HG03097 (cell line): Measurements from ENCODE around the gene ST6GAL1.
"Not testable (repeated sequence)": the region's sequence is repeated elsewhere in the genome, so short reads cannot be mapped to it uniquely, and the experiment has no call there.

Experiments
- ATAC-seq: cut with Tn5 transposase; IDR thresholded peaks from one replicate; pipeline ENCODE4 v1.9.1; 2021; ENCODE audit not compliant: unreplicated experiment, low FRiP score

The ST6GAL1 gene

DNA sequence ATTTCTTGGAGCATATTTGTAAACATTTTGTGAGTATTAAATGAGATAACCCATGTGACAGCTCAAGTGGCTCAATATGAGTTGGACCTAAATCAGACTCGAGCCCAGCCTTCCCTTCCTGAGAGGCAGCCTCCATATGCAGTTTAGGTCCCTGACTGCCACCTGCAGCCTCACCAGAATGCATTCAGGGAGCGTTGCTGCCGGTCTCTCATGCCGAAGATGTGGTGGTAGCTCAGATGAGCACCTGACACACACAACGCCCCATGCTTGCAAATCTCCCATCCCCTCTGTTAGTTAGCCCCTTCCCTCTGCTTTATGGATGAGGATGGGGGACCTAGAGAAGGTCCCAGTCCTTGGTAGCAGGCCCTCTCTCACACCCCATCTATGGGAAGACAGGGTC is 9.2 kb downstream of the ST6GAL1 start:
- ATAC-seq: no peak

DNA sequence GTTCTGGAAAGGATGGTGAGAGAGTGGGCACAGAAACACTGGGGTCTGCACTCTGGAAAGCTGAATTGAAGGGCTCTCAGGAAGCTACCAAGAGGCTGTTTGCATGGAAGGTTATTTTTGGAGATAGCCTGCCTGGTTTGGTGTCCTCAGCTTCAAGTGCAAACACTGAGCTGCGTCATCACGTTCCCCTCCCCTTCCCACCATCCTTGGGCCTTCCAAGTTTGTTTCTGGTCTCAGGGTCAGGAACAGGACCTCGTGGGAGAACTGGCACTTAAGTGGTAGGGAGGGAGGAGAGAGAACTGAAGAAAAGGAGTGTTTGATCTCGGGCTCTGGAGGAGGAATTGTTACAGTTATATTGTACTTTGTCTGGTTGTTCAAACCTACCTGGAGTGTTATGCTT is 10.6 kb downstream of the ST6GAL1 start:
- ATAC-seq: no peak

DNA sequence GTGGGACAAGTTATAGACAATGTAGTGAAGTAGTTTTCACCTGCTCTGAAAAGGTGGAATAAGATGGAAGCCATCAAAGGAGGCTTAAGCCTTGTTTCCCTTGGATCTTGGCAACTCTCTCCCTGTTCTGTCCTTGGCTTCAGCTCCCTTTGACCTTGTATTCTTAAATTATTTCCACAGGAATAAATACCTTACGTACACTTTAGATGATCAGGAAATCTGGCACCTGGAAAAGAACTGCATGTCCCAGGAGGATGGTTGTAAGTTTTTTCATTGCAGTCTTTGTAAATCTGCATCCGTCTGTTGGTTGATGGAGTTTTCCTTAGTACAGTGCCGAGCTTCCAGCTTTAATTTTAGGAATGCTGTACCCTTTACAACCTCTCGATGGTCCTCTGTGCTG is 11.8 kb downstream of the ST6GAL1 start:
- no peak for ATAC-seq

DNA sequence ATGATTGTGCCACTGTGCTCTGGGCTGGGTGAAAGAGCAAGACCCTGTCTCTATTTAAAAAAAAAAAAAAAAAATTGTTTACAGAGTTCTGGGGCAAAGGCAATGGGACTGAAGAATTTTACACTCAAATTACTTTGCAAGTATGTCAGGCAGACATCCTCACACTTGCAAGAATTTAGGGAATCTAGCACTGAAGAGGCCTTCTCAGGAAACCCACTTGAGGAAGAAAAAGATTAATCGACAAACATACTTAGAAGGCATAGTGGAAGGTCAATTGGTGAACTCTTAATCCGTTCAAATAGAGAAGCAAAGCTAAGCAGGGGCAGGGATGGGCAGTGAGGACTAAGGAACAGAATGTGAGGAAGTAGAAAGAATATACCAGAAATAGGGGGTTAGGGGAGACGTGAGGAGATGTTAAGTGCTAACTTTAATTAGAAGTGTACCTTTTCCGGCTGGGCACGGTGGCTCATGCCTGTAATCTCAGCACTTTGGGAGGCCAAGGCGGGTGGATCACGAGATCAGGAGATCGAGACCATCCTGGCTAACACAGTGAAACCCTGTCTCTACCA is 15.0 kb downstream of the ST6GAL1 start:
- no peak for ATAC-seq

DNA sequence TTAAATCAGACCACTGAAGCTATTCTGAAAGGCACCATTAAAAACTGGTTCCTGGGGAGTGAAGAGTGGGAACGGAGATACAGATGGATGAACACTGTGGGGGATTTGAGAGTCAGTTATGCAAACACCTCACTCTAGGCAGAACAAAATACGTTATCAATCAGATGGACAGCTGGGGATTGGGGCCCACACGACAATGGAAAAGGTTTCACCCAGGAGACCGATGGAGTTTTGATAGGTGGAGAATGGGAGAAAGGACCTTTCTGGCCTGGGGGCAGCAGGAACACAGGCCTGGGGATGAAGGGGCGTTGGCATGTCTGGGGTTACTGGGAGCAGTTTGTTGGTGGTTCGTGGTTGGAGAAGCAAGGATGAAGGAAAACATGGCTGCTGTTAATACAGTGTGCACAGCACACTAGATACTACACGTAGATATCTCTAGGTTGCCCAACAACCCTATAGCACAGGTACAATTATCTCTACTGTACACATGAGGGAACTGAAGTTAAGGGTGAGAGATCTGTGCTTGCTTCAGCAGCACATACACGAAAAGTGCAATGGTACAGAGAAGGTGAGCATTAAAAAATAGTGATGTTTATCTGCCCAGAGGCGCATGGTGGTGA is 16.5 kb downstream of the ST6GAL1 start:
- no peak for ATAC-seq

DNA sequence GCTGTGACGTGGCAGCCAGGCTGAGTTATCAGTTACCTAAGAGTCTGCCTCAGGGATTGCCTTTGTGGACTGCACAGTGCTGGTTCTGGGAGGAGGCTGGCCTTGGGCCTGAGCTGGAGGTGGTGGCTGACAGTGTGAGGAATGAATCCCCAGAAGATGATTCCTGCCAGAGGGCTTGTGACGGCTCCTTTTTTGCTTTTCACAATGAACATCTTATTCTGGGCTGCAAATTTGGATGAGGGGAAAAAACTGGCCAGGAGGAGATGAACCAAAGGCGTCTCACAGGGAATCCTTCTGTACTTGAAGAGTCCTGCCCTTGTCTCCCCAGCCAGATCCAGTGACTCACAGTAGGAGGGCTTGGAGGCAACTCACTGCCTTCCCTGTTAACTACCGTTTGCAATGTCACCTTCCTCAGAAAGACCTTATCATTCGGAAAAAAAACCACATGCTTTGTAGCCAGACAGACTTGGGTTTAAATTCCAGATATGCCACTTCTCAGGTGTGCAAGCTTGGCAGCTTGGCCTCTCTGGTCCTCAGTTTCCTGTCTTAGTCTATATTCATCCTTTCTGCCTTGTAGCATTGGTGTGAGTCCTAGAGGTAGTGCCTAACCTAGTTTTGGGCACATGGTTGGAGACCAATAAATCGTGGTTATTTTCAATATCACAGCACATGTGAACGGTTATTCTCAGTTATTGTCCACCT is 19.1 kb downstream of the ST6GAL1 start:
- ATAC-seq: no peak

DNA sequence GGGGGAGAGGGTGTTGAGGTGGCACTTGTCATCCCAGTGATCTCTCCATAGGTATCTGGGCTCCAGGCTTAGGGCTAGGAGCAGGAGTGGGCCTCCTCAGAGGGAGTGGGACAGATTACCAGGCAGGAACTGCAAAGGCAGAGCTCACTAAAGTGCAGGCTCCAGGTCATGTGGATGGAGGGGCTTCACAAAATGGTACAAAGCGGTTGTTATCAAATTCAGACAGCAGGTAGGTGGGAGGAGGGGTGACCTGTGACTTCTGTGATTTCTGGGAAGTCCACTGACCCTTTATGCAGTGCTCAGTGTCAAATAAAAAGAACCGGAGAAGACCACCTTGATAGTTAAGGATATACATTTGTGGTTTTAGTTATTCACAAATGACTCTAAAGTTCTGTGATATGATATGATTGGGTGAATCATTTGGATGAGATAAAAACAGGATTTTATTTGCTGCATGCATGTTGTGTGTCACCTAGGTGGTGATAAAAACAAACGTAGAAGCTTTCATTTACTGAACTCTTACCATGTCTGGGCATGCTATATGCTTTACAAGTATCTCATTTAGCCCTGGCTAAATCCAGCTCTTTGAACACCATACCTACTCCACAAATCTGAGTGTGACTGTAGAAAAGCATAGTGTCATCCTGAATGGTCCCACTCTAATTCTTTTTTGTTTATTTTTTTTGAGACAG is 20.2 kb downstream of the ST6GAL1 start:
- no peak for ATAC-seq

DNA sequence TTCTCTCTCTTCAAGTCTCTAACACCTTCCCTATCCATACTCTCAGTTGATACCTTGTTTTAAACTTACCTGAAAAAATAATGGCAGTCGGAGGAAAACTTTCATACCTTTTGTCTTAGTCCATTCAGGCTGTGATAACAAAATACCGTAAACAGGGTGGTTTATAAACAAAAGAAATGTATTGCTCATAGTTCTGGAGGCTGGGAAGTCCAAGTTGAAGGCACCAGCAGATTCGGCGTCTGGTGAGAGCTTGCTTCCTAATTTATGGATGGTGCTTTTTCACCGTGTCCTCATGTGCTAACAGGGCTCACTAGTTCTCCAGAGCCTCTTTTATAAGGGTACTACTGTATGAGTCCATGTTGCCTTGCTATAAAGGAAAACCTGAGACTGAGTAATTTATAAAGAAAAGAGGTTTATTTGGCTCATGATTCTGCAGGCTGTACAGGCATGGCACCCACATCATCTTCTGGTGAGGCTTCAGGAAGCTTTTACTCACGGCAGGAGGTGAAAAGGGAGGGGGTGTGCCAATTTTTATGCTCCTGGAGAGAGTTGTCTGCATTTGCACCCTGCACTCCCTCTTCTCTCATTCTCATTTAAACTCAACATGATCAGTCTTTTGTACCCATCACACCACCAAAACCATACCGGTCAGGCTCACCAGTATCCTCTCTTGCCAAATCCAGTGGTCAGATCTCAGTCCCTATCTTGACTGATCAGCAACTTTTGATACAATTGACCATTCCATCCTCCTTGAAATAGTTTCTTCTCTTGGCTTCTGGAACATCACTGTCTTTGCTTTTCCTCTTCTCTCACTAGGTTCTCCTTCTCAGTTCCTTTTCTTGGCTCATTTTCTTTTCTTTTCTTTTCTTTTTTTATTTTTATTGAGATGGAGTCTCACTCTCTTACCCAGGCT is 21.6 kb downstream of the ST6GAL1 start:
- ATAC-seq: no peak

DNA sequence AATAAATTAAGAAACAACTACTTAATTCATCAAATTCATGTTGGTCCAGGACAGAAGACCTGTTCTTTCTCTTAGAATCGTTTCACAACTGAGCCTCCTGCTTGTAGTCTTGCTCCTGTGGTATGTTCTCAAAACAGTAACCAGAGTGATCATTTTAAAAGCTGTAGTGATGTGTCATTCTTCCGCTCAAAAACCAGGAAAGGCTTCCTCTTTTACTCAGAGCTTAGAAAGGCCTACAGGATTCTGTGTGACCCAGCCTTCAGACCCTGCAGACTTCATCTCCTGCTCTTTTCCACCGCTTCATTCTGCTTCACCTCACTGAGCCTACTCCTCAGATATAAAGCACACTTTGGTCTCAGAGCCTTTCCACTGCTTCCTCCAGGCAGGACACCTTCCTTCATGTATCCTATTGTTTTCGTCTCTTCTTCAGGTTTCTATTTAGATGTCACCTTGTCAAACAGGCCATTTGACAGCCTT is 22.7 kb downstream of the ST6GAL1 start:
- no peak for ATAC-seq

DNA sequence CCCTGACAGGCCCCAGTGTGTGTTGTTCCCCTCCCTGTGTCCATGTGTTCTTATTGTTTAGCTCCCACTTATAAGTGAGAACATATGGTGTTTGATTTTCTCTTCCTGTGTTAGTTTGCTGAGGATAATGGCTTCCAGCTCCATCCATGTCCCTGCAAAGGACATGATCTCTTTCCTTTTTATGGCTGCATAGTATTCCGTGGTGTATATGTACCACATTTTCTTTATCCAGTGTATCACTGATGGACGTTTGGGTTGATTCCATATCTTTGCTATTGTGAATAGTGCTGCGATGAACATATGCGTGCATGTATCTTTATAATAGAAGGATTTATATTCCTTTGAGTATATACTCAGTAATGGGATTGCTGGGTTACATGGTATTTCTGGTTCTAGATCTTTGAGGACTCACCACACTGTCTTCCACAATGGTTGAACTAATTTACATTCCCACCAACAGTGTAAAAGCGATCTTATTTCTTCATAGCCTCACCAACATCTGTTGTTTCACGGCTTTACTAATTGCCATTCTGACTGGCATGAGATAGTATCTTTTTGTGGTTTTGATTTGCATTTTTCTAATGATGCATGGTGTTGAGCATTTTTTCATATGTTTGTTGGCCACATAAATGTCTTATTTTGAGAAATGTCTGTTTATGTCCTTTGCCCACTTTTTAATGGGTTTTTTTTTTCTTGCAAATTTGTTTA is 23.8 kb downstream of the ST6GAL1 start:
- ATAC-seq: not testable (repeated sequence)

DNA sequence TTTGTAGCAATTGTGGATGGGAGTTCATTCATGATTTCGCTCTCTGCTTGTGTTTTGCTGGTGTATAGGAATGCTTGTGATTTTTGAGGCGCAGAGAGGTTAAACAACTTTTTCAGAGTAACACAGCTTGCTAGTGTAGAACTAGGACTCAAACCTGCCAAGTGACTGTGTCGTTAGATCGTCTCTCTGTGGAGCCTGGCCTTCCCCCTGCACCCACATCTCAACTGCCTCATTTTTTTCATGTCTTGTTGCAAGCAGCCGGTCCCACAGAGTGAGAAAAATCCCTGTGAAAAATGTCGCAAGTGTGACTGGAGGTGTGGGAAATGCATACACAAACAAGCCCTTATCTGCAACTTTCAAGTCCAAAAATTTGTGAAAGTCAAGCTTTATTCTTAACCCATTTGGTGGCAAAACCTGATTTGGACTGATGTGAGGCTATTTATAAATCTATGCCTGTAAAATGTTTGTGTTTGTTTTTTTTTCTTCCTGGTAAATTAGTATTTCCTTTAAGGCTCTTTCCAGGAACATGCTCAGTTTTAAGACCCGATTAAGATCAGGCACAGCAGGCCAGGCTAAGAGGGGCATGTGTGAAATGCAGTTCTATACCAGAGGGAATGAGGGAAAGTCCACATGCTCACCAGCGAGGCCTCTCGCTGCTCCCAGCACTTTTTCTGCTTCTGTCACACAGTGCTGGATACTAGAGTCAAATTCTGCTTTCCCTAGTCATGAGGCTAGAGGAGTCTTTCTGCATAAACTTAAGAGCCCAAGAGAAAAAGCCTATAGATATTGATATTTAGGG is 25.8 kb downstream of the ST6GAL1 start:
- no peak for ATAC-seq

DNA sequence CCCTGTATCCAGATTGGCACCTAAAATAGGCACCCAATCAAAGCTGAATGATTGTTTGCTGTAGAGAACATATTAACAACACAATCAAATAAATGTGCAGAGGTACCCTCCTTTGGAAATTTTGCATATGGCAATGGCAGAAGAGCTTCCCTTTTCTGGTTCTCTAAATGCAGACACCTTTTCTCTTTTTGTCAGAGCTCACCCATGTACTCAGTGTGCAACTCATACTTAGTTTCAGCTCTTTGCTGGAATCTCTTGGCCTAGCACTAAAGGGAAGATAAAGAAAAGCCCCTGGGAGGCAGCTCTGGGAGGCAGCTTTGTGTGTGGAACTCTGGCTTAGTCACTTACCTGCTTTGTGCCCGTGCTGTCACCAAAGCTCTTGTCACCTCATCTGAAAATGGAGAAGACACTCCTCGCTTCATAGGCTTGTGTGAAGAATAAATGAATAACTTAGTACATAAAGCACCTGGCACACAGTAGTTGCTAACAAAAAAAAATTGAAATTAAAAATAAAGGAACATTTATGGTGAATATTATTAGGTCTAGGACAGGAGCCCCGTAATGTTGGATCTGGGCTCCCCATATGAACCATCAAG is 28.8 kb downstream of the ST6GAL1 start:
- ATAC-seq: no peak

DNA sequence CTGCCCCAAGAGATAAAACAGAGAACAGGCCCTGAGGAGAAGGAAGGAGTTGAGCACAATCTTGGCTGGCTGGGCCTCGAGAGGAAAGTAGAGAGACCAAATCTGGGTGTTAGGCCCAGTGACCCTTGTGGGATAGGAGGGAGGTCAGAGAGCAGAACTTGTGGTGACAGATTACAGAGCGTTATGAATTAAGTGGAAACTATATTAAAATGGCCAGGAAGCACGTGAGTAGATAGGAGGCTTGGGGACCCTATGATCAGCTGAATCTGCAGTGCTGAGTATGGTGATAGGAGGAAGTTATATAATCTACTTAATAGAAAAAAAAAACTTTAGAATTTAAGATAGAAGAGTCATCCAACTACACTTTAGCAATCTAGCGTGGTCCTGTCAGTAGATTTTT is 30.0 kb downstream of the ST6GAL1 start:
- no peak for ATAC-seq

DNA sequence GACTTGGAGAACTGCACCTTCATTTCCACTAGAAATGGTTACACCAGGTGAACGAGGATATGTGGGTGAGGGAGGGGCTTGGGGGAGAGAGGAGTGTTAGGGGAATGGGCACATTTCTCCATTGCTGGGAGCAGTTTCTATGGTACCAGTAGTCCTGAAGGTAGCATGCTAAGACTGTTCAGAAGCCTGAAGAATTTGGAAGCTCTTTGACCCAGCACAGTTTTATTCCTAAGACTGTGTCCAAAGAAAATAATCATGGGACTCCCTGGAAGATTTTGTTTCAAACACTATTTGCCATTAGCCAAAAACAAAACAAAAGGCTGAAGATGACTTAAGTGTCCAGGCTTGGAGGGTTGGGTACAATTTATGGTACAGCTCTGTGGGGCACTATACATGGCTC is 32.1 kb downstream of the ST6GAL1 start:
- ATAC-seq: no peak

DNA sequence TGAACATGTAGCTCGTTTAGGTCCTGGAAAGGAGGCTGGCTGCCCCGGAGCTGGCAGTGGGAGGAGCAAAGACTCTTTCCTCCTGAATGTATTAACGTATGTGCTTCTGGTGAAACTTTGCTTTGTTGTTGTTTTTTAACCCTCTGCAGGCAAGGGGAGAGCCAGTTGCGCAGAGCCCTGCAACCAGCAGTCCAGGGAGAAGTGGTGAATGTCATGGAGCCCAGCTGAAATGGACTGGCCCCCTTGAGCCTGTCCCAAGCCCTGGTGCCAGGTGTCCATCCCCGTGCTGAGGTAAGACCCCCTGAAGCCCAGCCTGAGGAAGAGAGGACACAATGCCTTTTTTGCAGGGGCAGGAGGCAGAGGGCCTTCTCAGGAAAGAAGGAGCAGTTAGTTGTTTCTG is 33.3 kb downstream of the ST6GAL1 start:
- ATAC-seq: no peak

DNA sequence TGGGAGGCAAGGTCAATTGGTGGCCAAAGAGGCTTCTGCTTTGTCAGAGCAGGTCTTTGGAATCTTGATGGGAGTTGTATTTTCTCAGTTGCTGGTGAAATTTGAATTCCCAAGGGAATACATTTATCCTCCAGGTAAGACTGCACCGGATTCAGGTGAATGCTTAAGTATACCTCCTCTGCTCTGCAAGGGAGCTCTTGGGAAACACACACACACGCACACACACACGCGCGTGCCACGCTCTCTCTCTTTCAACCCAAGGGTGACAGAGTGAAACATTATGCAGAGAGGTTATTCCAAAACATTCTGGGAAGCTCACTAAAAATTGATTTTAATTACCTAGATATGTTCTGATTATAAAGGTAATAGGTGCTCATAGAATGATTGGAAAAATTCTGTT is 33.7 kb downstream of the ST6GAL1 start:
- no peak for ATAC-seq

DNA sequence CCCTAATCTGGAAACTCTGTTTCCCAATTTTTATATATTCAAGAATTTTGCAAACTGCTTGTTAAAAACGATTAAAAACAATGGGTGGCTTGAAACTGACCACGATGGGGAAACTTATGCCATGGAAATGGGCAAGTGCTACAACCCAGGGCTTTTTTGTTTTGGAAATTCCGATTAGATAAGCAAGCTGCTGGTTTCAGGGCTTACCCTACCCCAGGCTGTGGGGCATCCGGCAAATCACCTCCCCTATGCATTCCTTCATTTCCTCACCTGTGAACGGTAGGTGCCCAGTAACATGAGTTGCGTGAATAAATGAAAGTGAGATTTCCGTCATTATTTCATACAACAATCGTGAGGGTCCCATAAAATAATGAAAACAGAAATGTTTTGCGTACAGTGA is 34.3 kb downstream of the ST6GAL1 start:
- no peak for ATAC-seq

DNA sequence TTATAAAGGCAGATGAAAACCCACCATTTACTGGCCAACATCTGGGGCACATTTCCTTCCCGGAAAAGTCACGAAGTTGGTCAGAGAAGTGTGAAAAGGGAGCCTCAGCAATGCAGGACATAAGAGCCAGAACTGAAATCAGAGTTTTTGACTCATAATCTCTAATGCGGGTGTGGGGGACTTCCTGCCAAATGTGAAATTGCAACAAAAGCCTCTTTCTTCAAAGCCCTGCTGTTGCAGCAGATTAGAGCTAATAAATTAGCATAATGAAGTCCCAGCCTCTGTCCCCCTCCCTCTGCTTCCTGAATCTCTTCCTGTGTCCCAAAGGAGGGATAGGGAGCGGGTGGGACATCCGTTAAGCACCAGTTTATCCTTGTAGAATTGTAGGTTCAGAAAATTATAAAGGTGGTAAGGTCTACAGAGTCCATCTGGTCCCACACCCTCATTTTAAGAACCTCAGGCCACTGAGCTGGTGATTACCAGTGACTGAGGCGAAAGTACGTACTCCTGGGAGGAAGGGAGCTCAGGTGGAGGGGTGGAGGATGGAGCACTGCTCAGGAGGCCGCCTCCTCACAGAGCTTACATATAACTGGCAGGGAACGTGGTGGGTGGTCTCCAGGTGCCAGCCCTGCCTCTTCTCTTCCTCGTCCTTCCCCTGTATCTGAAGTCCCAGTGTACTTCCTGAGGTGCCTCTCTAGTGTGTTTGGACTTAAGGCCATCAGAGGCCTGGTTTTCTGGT is 35.0 kb downstream of the ST6GAL1 start:
- ATAC-seq: no peak
